Calu3 (cell line): ENCODE measurements around the gene OR1J4. TPM values are rescaled to one million over a fixed set of nuclear protein-coding genes. Genes with fewer than 3 reads are reported as not detected.

Source experiments
- BruUV-seq: library from RNA; stranded (reverse); fragments of 400-500 nt; replicated peaks from 2 replicates; lab custom pipeline; 2021; lab: Mats Ljungman, UMichigan
- CTCF ChIA-PET: fragments of 300-600 bp; sonication (Branson Sonifier 250); formaldehyde crosslinking; loops from one replicate; lab custom pipeline; 2022; ENCODE audit warnings: antibody characterized with exemption; lab: Charles Lee
- DNase-seq: peaks from one replicate; pipeline ENCODE4 v3.0.0; 2022
- H3K27ac Mint-ChIP-seq: one replicate; pipeline ENCODE4 v1.8.0; 2022; ENCODE audit warnings: mixed read lengths; ENCODE audit not compliant: unreplicated experiment
- H3K27me3 Mint-ChIP-seq: one replicate; pipeline ENCODE4 v1.8.0; 2022; ENCODE audit warnings: mixed read lengths; ENCODE audit not compliant: unreplicated experiment
- H3K36me3 Mint-ChIP-seq: one replicate; pipeline ENCODE4 v1.8.0; 2022; ENCODE audit warnings: mild to moderate bottlenecking, moderate library complexity, mixed read lengths; ENCODE audit not compliant: insufficient read depth, unreplicated experiment
- H3K4me1 Mint-ChIP-seq: one replicate; pipeline ENCODE4 v1.8.0; 2022; ENCODE audit warnings: mild to moderate bottlenecking, low read depth, mixed read lengths; ENCODE audit not compliant: unreplicated experiment
- H3K4me3 Mint-ChIP-seq: one replicate; pipeline ENCODE4 v1.8.0; 2022; ENCODE audit warnings: mild to moderate bottlenecking, low read depth, moderate library complexity, mixed read lengths; ENCODE audit not compliant: unreplicated experiment
- H3K9me3 Mint-ChIP-seq: one replicate; pipeline ENCODE4 v1.8.0; 2022; ENCODE audit warnings: low read depth, mixed read lengths; ENCODE audit not compliant: unreplicated experiment
- CTCF ChIP-seq: fragments of 200-600 bp; IDR thresholded peaks from one replicate; pipeline ENCODE4 v1.8.0; 2022; ENCODE audit warnings: antibody characterized with exemption; ENCODE audit not compliant: unreplicated experiment
- intact Hi-C: fragments of 100-400 bp; cut with micrococcal nuclease; formaldehyde crosslinking; loops from one replicate; pipeline ENCODE4 v1.10.0; 2022; ENCODE audit not compliant: unreplicated experiment
- total RNA-seq: library from RNA; stranded (reverse); gene quantifications from 2 replicates; pipeline ENCODE4 v1.2.3, GENCODE V29; 2022

Gene OR1J4
- total RNA-seq, 1 experiment from 2014 or later = not detected

GRCh38 chr9:122562134-122562760 lies 43.3 kb downstream of the OR1J4 start:
- intact Hi-C loops = no loop called here
- Mint-ChIP-seq H3K36me3 (no peaks in the 10 kb centered on the region), H3K27me3 (peaks cover 1% of the 10 kb centered on the region), H3K27ac (no peak overlapping the region), H3K4me3 (no peak overlapping the region), H3K9me3 (no peaks in the 10 kb centered on the region), H3K4me1 (no peaks in the 10 kb centered on the region)
- BruUV-seq = no TSS peak
- TF ChIP-seq CTCF = no peak
- no peak for DNase-seq
- CTCF ChIA-PET = no interaction called here

GRCh38 chr9:122567901-122568300 lies 49.0 kb downstream of the OR1J4 start:
- H3K4me1 Mint-ChIP-seq = no peaks in the 10 kb centered on the region
- H3K36me3 Mint-ChIP-seq = no peaks in the 10 kb centered on the region
- CTCF ChIA-PET = no interaction called here
- BruUV-seq = no TSS peak
- no peaks in the 10 kb centered on the region for H3K9me3 Mint-ChIP-seq
- intact Hi-C loops = no loop called here
- no peak for TF ChIP-seq CTCF
- no peak overlapping the region for H3K4me3 Mint-ChIP-seq
- H3K27ac Mint-ChIP-seq = no peak overlapping the region
- no peak for DNase-seq
- H3K27me3 Mint-ChIP-seq = peaks cover 15% of the 10 kb centered on the region

Other genes starting within 250 kb of the OR1J4 start
- 0.66 and 0.71 TPM in 2 replicates for gene PTGS1, start 148.1 kb upstream of the OR1J4 start, total RNA-seq
- gene OR1J1, start 41.2 kb upstream of the OR1J4 start, total RNA-seq = not detected in 2 replicates
- not detected in 2 replicates for gene OR1J2, start 8.3 kb upstream of the OR1J4 start, total RNA-seq
- gene OR1N1, start 8.2 kb downstream of the OR1J4 start, total RNA-seq = not detected in 2 replicates
- gene OR1N2, start 34.0 kb downstream of the OR1J4 start, total RNA-seq = not detected in 2 replicates
- not detected in 2 replicates for gene OR1L8, start 64.2 kb downstream of the OR1J4 start, total RNA-seq
- gene OR1Q1, start 95.6 kb downstream of the OR1J4 start, total RNA-seq = not detected in 2 replicates
- gene OR1B1, start 138.5 kb downstream of the OR1J4 start, total RNA-seq = not detected in 2 replicates
- not detected in 2 replicates for gene OR1L1, start 142.6 kb downstream of the OR1J4 start, total RNA-seq
- gene OR1L3, start 156.0 kb downstream of the OR1J4 start, total RNA-seq = not detected in 2 replicates
- not detected in 2 replicates for gene OR1L4, start 204.8 kb downstream of the OR1J4 start, total RNA-seq
- gene OR1L6, start 223.2 kb downstream of the OR1J4 start, total RNA-seq = not detected in 2 replicates